Fibroblast of lung (primary cell): ENCODE data around the gene A2M. TPM values are rescaled to one million over a fixed set of nuclear protein-coding genes. Genes with fewer than 3 reads are reported as not detected.

Experiments
- DNase-seq, 2 donors: peaks; one replicate each; pipeline versions ENCODE4 v3.0.0 to v3.0.0-alpha.2; 2010; ENCODE audit warnings: low read depth in 2 of 2
- H2AFZ ChIP-seq: 2 replicates; pipeline ENCODE4 v1.5.1; 2012; ENCODE audit warnings: low read length, control low read depth, inconsistent platforms
- H3K27ac ChIP-seq: 2 replicates; pipeline ENCODE4 v1.5.1; 2011; ENCODE audit warnings: low read length, control low read depth; ENCODE audit not compliant: insufficient read depth
- H3K27me3 ChIP-seq: 2 replicates; pipeline ENCODE4 v1.5.1; 2011; ENCODE audit warnings: mild to moderate bottlenecking, low read length; ENCODE audit not compliant: control insufficient read depth, insufficient read depth
- H3K36me3 ChIP-seq: 2 replicates; pipeline ENCODE4 v1.5.1; 2011; ENCODE audit warnings: low read length; ENCODE audit not compliant: control insufficient read depth, insufficient read depth
- H3K4me1 ChIP-seq: 2 replicates; pipeline ENCODE4 v1.5.1; 2011; ENCODE audit warnings: low read length; ENCODE audit not compliant: control insufficient read depth, insufficient read depth; ENCODE audit errors: extremely low read depth
- H3K4me2 ChIP-seq: 2 replicates; pipeline ENCODE4 v1.5.1; 2011; ENCODE audit warnings: low read length, control low read depth; ENCODE audit not compliant: insufficient read depth; ENCODE audit errors: extremely low read depth
- H3K4me3 ChIP-seq, 4 experiments: fragments of 200-600 bp in 1 of 4; sonication (generic) in 1 of 4; replicated peaks in 1 of 4; 2 replicates each; pipeline ENCODE4 v1.5.1; 2011 to 2016; ENCODE audit warnings: low read length in 4 of 4, low read depth in 3 of 4, mild to moderate bottlenecking in 3 of 4, control low read depth in 2 of 4, inconsistent platforms in 1 of 4, mixed read lengths in 1 of 4; ENCODE audit not compliant: insufficient read depth in 1 of 4; ENCODE audit errors: control extremely low read depth in 1 of 4
- H3K79me2 ChIP-seq: 2 replicates; pipeline ENCODE4 v1.5.1; 2012; ENCODE audit warnings: mild to moderate bottlenecking, low read length, inconsistent platforms; ENCODE audit not compliant: control insufficient read depth, insufficient read depth
- H3K9ac ChIP-seq: 2 replicates; pipeline ENCODE4 v1.5.1; 2011; ENCODE audit warnings: mild to moderate bottlenecking, low read length, control low read depth; ENCODE audit not compliant: insufficient read depth
- H3K9me3 ChIP-seq: 2 replicates; pipeline ENCODE4 v1.5.1; 2012; ENCODE audit warnings: low read depth, low read length; ENCODE audit not compliant: control insufficient read depth, insufficient read depth
- H4K20me1 ChIP-seq: 2 replicates; pipeline ENCODE4 v1.5.1; 2011; ENCODE audit warnings: low read length; ENCODE audit not compliant: control insufficient read depth, insufficient read depth; ENCODE audit errors: extremely low read depth
- CTCF ChIP-seq, 2 donors: IDR thresholded peaks in 1 of 2; conservative IDR thresholded peaks in 1 of 2; 1 replicate in 1 of 2; 2 replicates in 1 of 2; pipeline ENCODE4 v1.5.1; 2011 to 2012; ENCODE audit warnings: low read length in 2 of 2, control low read depth in 1 of 2, inconsistent platforms in 1 of 2, low read depth in 1 of 2, mild to moderate bottlenecking in 1 of 2
- EZH2 ChIP-seq: IDR thresholded peaks from 2 replicates; pipeline ENCODE4 v1.5.1; 2012; ENCODE audit warnings: low read length, control low read depth, mild to moderate bottlenecking; ENCODE audit errors: missing control alignments
- polyA plus RNA-seq, 2 donors: library from polyadenylated mRNA; depleted of rRNA in 1 of 2; stranded (reverse) in 1 of 2; unstranded in 1 of 2; fragments of >200 nt; gene quantifications; 2 replicates each; pipeline ENCODE4 v1.2.1, GENCODE V29; 2011 to 2012; ENCODE audit warnings: missing spikeins in 1 of 2
- total RNA-seq: library from RNA; depleted of rRNA; stranded (reverse); fragments of >200 nt; gene quantifications from 2 replicates; pipeline ENCODE4 v1.2.1, GENCODE V29; 2014

Gene A2M
- total and polyA plus RNA-seq, 2 donors (not counting 1 experiment from before 2014, with no cell fraction given): 95.0 to 300 TPM

GRCh38 chr12:9135903-9136310, 20.2 kb upstream of the A2M start:
- no peaks in the 10 kb centered on the region for H3K79me2 ChIP-seq
- H3K27me3 ChIP-seq: no peaks in the 10 kb centered on the region
- H3K9ac ChIP-seq: no peak overlapping the region
- no peak for DNase-seq
- H3K4me1 ChIP-seq: peaks cover 2% of the 10 kb centered on the region
- H3K36me3 ChIP-seq: no peaks in the 10 kb centered on the region
- H3K4me2 ChIP-seq: no peak overlapping the region
- no peak overlapping the region for H3K27ac ChIP-seq
- H3K9me3 ChIP-seq: no peaks in the 10 kb centered on the region
- H2AFZ ChIP-seq: no peak overlapping the region
- H4K20me1 ChIP-seq: no peaks in the 10 kb centered on the region
- H3K4me3 ChIP-seq: no peak overlapping the region
- no peak for TF ChIP-seq CTCF (conservative IDR thresholded peaks at IDR 0.05 in 1 of 2, IDR thresholded peaks at IDR 0.05 in 1 of 2; ENCODE audit: low read depth in 1 of 2, low read length in 2 of 2)
- TF ChIP-seq EZH2: no peak

- TF ChIP-seq CTCF (conservative IDR thresholded peaks at IDR 0.05 in 1 of 2, IDR thresholded peaks at IDR 0.05 in 1 of 2; ENCODE audit: low read depth in 1 of 2, low read length in 2 of 2) (peak; percentile 59 to 64), EZH2 (no peak)
- Histone ChIP-seq H4K20me1 (no peaks in the 10 kb centered on the region), H3K4me2 (peak overlapping the region; percentile 33), H3K27me3 (no peaks in the 10 kb centered on the region), H3K79me2 (no peaks in the 10 kb centered on the region), H3K36me3 (no peaks in the 10 kb centered on the region), H3K4me1 (peaks cover 2% of the 10 kb centered on the region), H3K9ac (no peak overlapping the region), H3K9me3 (no peaks in the 10 kb centered on the region), H3K27ac (no peak overlapping the region), H2AFZ (peak overlapping the region; percentile 1), H3K4me3 (peak overlapping the region in 2 of 4 experiments; percentile 17 to 23)
- DNase-seq: peak in 1 of 2 donors; percentile 92
Observed at GRCh38 chr12:9134981-9135628, 19.4 kb upstream of the A2M start.

- H3K27ac ChIP-seq: no peak overlapping the region
- no peaks in the 10 kb centered on the region for H3K36me3 ChIP-seq
- H3K4me1 ChIP-seq: peaks cover 2% of the 10 kb centered on the region
- no peaks in the 10 kb centered on the region for H4K20me1 ChIP-seq
- TF ChIP-seq EZH2: no peak
- no peak for TF ChIP-seq CTCF (conservative IDR thresholded peaks at IDR 0.05 in 1 of 2, IDR thresholded peaks at IDR 0.05 in 1 of 2; ENCODE audit: low read depth in 1 of 2, low read length in 2 of 2)
- H3K4me2 ChIP-seq: no peak overlapping the region
- H3K79me2 ChIP-seq: no peaks in the 10 kb centered on the region
- H3K9me3 ChIP-seq: no peaks in the 10 kb centered on the region
- H3K4me3 ChIP-seq: no peak overlapping the region
- no peaks in the 10 kb centered on the region for H3K27me3 ChIP-seq
- H2AFZ ChIP-seq: no peak overlapping the region
- H3K9ac ChIP-seq: no peak overlapping the region
- DNase-seq: peak in 1 of 2 donors; percentile 71
Observed at GRCh38 chr12:9133216-9133916, 17.6 kb upstream of the A2M start.
